Left lung (tissue), 10 donors: ENCODE results near the gene SUPT6H. TPM values are rescaled to one million over a fixed set of nuclear protein-coding genes. Genes with fewer than 3 reads are reported as not detected.

Experiments used
- ATAC-seq: fragments of 200-7000 bp; cut with Tn5 transposase; one replicate; pipeline ENCODE4 v1.9.1; 2020; ENCODE audit warnings: moderate library complexity
- DNase-seq, 4 donors: peaks; one replicate each; pipeline ENCODE4 v3.0.0-alpha.2; 2013 to 2020
- H3K27ac ChIP-seq, 2 donors: fragments of 200-600 bp; sonication (generic) in 1 of 2; one replicate each; pipeline versions ENCODE4 v1.5.0 to v1.8.0; 2020 to 2021
- H3K27me3 ChIP-seq, 2 donors: fragments of 200-600 bp; sonication (generic) in 1 of 2; one replicate each; pipeline versions ENCODE4 v1.5.0 to v1.8.0; 2020 to 2021
- H3K36me3 ChIP-seq, 2 donors: fragments of 200-600 bp; sonication (generic) in 1 of 2; one replicate each; pipeline versions ENCODE4 v1.5.0 to v1.8.0; 2020 to 2021
- H3K4me1 ChIP-seq, 2 donors: fragments of 200-600 bp; one replicate each; pipeline ENCODE4 v1.8.0; 2021
- H3K4me3 ChIP-seq, 2 donors: fragments of 200-600 bp; sonication (generic) in 1 of 2; one replicate each; pipeline versions ENCODE4 v1.5.0 to v1.8.0; 2020 to 2021; ENCODE audit warnings: mild to moderate bottlenecking in 1 of 2
- H3K9me3 ChIP-seq, 2 donors: fragments of 200-600 bp; sonication (generic) in 1 of 2; one replicate each; pipeline versions ENCODE4 v1.5.0 to v1.8.0; 2020 to 2021
- intact Hi-C, 2 donors: fragments of 100-400 bp; cut with DNase I; formaldehyde crosslinking; loops; one replicate each; pipeline versions ENCODE4 v1.11.2 to v1.14.2; 2022
- polyA plus RNA-seq, 6 donors: library from polyadenylated mRNA; unstranded; fragments of 120-200 nt; gene quantifications; one replicate each; pipeline ENCODE4 v1.2.1, GENCODE V29; 2013; ENCODE audit not compliant: insufficient read length in 6 of 6
- total RNA-seq, 2 donors: library from RNA; stranded (reverse); fragmentation: NEBNext Ultra II Directional; extraction: Animal tissue kit (Norgen Biotek cat#: 25700); gene quantifications; one replicate each; pipeline ENCODE4 v1.2.1, GENCODE V29; 2021
- TF ChIP-seq, protein P1 (sequence below), 2 donors: fragments of 200-600 bp; sonication (generic) in 1 of 2; IDR thresholded peaks; one replicate each; pipeline versions ENCODE4 v1.5.0 to v1.8.0; 2021; ENCODE audit warnings: antibody characterized with exemption in 2 of 2
- donor health status: DM: no; HTN: yes; CAD: no.
- donor health status: DM: no; HTN: no; CAD: no.

The SUPT6H gene
- total and polyA plus RNA-seq, 8 donors = 55.1 to 76.1 (median 72.9) TPM

DNA sequence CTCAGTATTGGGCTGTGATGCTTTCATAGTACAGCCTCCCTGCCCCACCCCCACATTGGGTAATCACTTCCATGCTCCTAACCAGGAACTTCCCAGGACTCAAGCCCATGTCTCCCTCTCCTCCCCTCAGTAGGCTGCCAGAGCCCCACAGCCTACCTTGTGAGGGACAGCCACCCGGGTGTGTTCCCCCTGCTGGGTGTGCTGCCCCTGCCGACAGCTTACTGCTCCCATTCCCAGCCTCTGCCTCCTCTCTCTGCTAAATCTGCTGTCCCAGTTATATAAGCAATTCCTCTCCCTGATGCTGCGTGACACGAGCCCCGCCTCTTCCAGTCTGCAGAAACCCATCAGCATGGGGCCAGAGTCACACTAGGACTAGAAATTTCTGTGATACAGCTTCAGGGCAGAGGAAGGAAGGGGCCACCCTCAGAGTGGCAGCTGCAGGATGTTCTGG is 48.0 kb upstream of the SUPT6H start, which contains the start of gene RSKR:
TSS of gene RSKR (minus strand) at position 255 of the 451 bp plus-strand sequence. CDS start at position 231, 24 bp downstream.
- no peak for ATAC-seq
- H3K27ac ChIP-seq = no peak within 1 kb of the TSS

GRCh38 chr17:28615260-28615940 is 46.6 kb upstream of the SUPT6H start:
- no peaks in the 10 kb centered on the region for H3K27me3 ChIP-seq
- no peaks in the 10 kb centered on the region for H3K9me3 ChIP-seq
- TF ChIP-seq, protein P1, sequence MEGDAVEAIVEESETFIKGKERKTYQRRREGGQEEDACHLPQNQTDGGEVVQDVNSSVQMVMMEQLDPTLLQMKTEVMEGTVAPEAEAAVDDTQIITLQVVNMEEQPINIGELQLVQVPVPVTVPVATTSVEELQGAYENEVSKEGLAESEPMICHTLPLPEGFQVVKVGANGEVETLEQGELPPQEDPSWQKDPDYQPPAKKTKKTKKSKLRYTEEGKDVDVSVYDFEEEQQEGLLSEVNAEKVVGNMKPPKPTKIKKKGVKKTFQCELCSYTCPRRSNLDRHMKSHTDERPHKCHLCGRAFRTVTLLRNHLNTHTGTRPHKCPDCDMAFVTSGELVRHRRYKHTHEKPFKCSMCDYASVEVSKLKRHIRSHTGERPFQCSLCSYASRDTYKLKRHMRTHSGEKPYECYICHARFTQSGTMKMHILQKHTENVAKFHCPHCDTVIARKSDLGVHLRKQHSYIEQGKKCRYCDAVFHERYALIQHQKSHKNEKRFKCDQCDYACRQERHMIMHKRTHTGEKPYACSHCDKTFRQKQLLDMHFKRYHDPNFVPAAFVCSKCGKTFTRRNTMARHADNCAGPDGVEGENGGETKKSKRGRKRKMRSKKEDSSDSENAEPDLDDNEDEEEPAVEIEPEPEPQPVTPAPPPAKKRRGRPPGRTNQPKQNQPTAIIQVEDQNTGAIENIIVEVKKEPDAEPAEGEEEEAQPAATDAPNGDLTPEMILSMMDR (IDR thresholded peaks at IDR 0.05) = no peak
- no peak overlapping the region for H3K27ac ChIP-seq
- no peaks in the 10 kb centered on the region for H3K4me1 ChIP-seq
- DNase-seq = no peak
- H3K4me3 ChIP-seq = no peak overlapping the region
- H3K36me3 ChIP-seq = peaks cover 4 to 99% of the 10 kb centered on the region in 2 donors
- intact Hi-C loops = loop anchor here in 1 of 2 donors (10.0 kb wide), 1 partner anchor 71 kb away; no protein-coding TSS in a partner anchor
- no peak for ATAC-seq

More for the DNA sequence above, 48.0 kb upstream of the SUPT6H start, which contains the start of gene RSKR:
- Histone ChIP-seq H3K36me3 (peaks cover 0 to 97% of the 10 kb centered on the region in 2 donors), H3K4me1 (no peaks in the 10 kb centered on the region), H3K4me3 (no peak within 1 kb of the TSS), H3K27me3 (no peaks in the 10 kb centered on the region), H3K9me3 (no peaks in the 10 kb centered on the region)
- TF ChIP-seq, protein P1 (IDR thresholded peaks at IDR 0.05) = no peak
- DNase-seq = no peak
- intact Hi-C loops = loop anchor here in 1 of 2 donors (10.0 kb wide), 1 partner anchor 69 kb away; no protein-coding TSS in a partner anchor

- DNase-seq = no peak
- intact Hi-C loops = loop anchor here in 1 of 2 donors (10.0 kb wide), 1 partner anchor 71 kb away; no protein-coding TSS in a partner anchor
- no peak overlapping the region for H3K27ac ChIP-seq
- H3K36me3 ChIP-seq = peaks cover 4 to 99% of the 10 kb centered on the region in 2 donors
- no peaks in the 10 kb centered on the region for H3K9me3 ChIP-seq
- H3K4me1 ChIP-seq = no peaks in the 10 kb centered on the region
- H3K4me3 ChIP-seq = no peak overlapping the region
- no peaks in the 10 kb centered on the region for H3K27me3 ChIP-seq
- ATAC-seq = no peak
- TF ChIP-seq, protein P1 (IDR thresholded peaks at IDR 0.05) = no peak
Observed at GRCh38 chr17:28616281-28616680, 45.7 kb upstream of the SUPT6H start.

DNA sequence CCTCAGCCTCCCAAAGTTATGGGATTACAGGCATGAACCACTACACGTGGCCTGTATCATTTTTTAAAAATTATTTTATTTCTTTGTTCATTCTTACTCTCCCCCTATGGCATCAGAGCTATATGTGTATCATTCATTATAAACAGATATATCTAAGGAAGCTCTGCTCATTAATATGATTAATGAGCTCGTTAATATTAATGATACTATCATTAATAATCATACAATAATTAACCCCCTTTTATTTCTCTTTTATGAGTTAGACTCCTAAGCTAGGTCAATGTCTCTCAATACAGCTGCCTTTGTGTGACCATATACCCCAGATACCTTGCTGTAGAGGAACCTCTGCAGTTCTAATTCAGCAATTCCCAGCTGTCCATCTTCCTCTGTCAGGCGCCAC is 43.5 kb upstream of the SUPT6H start:
- H3K36me3 ChIP-seq = peaks cover 4 to 100% of the 10 kb centered on the region in 2 donors
- DNase-seq = no peak
- TF ChIP-seq, protein P1 (IDR thresholded peaks at IDR 0.05) = no peak
- H3K27ac ChIP-seq = no peak overlapping the region
- intact Hi-C loops = loop anchor here in 1 of 2 donors (10.0 kb wide), 1 partner anchor 74 kb away; no protein-coding TSS in a partner anchor
- ATAC-seq = no peak
- H3K4me1 ChIP-seq = no peaks in the 10 kb centered on the region
- no peak overlapping the region for H3K4me3 ChIP-seq
- no peaks in the 10 kb centered on the region for H3K27me3 ChIP-seq
- no peaks in the 10 kb centered on the region for H3K9me3 ChIP-seq

- Histone ChIP-seq H3K9me3 (no peaks in the 10 kb centered on the region), H3K27me3 (no peaks in the 10 kb centered on the region), H3K27ac (no peak overlapping the region), H3K4me3 (no peak overlapping the region), H3K36me3 (peaks cover 4 to 100% of the 10 kb centered on the region in 2 donors), H3K4me1 (no peaks in the 10 kb centered on the region)
- intact Hi-C loops = no loop called here
- TF ChIP-seq, protein P1 (IDR thresholded peaks at IDR 0.05) = no peak
- ATAC-seq (no peak), DNase-seq (no peak)
Observed at GRCh38 chr17:28620010-28620409, 42.0 kb upstream of the SUPT6H start.
